Nucleus accumbens (tissue), 56 donors: ENCODE results near the gene RPS17.

Source experiments
- DNase-seq, 56 donors: peaks; one replicate each; lab custom pipeline; 2025; lab: John Stamatoyannopoulos, UW

Gene RPS17

GRCh38 chr15:82540055-82540983 is at the start of gene RPS17:
Gene RPS17, minus strand, starts transcription at chr15:82540457. Its CDS starts 29 bp downstream, at chr15:82540428.
- DNase-seq: no peak

GRCh38 chr15:82587805-82588204 is 47.5 kb upstream of the RPS17 start:
- DNase-seq: no peak

- DNase-seq: no peak
Observed at GRCh38 chr15:82585072-82585471, 44.8 kb upstream of the RPS17 start.

GRCh38 chr15:82580713-82581112 is 40.5 kb upstream of the RPS17 start:
- DNase-seq: no peak

GRCh38 chr15:82575335-82575734 is 35.1 kb upstream of the RPS17 start:
- DNase-seq: no peak

- no peak for DNase-seq
Observed at GRCh38 chr15:82572986-82573385, 32.7 kb upstream of the RPS17 start.

GRCh38 chr15:82572311-82572710 is 32.1 kb upstream of the RPS17 start:
- DNase-seq: peak in 32 of 56 donors; percentile 2 to 68 (median 39)

GRCh38 chr15:82571722-82572222 is 31.5 kb upstream of the RPS17 start:
- peak in 55 of 56 donors; percentile 22 to 91 (median 77) for DNase-seq

- DNase-seq: peak in 14 of 56 donors; percentile 6 to 65 (median 24)
Observed at GRCh38 chr15:82570721-82571508, 30.7 kb upstream of the RPS17 start.

GRCh38 chr15:82569834-82570233 is 29.6 kb upstream of the RPS17 start:
- DNase-seq: no peak

- peak in 14 of 56 donors; percentile 4 to 37 (median 18) for DNase-seq
Observed at GRCh38 chr15:82568986-82569385, 28.7 kb upstream of the RPS17 start.

GRCh38 chr15:82567661-82568060 is 27.4 kb upstream of the RPS17 start:
- DNase-seq: no peak

GRCh38 chr15:82566690-82567089 is 26.4 kb upstream of the RPS17 start:
- DNase-seq: no peak

GRCh38 chr15:82558502-82558901 is 18.2 kb upstream of the RPS17 start:
- no peak for DNase-seq

- DNase-seq: no peak
Observed at GRCh38 chr15:82556315-82557035, 16.2 kb upstream of the RPS17 start.

GRCh38 chr15:82554849-82555248 is 14.6 kb upstream of the RPS17 start:
- no peak for DNase-seq

- DNase-seq: peak in 2 of 56 donors; percentile 8 to 16
Observed at GRCh38 chr15:82554351-82554750, 14.1 kb upstream of the RPS17 start.

GRCh38 chr15:82553846-82554245 is 13.6 kb upstream of the RPS17 start:
- DNase-seq: no peak

GRCh38 chr15:82552861-82553260 is 12.6 kb upstream of the RPS17 start:
- DNase-seq: no peak

GRCh38 chr15:82551646-82552247 is 11.5 kb upstream of the RPS17 start:
- no peak for DNase-seq
